ENCODE measurements around the gene SLC5A10. TPM values are rescaled to one million over a fixed set of nuclear protein-coding genes. Genes with fewer than 3 reads are reported as not detected.

Gene SLC5A10
- total RNA-seq, 4 donors from 2014 or later: 0.31 to 1.5 (median 0.94) TPM

DNA sequence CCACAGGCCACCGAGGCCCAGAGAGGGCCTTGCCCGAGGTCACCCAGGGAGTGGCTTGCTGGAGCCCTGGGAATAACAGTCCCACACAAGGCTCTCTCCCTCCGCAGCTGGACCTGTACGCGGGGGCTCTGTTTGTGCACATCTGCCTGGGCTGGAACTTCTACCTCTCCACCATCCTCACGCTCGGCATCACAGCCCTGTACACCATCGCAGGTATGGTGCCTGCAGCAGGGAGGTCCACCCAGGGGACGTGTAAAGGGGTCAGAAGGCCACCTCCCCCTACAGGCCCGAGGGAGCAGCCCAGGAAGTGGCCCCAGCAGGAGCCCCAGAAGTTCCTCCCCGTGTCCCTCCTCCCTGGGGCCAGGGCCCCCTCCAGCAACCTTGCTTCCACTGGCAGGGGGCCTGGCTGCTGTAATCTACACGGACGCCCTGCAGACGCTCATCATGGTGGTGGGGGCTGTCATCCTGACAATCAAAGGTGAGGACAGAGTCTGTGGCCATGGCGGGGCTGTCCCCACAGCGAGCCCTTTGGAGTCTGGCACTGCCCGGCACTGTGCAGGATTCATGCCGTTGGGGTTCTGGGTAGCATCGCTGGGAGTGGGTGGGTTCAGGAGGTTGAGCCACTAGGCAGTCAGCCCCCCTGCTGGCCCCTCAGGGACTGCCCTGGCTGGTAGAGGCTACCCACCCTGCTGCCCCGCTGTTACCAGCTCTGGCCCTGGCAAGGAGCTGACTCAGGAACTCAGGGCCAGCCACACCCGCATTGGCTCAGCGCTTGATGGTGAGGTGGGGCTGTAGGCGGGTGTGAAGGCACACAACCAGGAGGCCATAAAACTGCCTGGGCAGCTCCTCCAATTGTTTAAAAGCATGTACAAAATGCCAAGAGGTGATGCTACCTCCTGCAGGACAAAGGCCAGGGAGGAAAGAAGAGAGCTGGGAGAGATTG, 17.3 kb downstream of the SLC5A10 start:
- Histone ChIP-seq H3K27ac (no peak overlapping the region), H3K4me3 (no peak overlapping the region), H3K9me3 (no peaks in the 10 kb centered on the region), H3K36me3 (peaks cover 9% of the 10 kb centered on the region), H3K27me3 (no peaks in the 10 kb centered on the region), H3K4me1 (peaks cover 34% of the 10 kb centered on the region)
- 47% methylated on average over 12 of the region's 23 CpGs for WGBS
- TF ChIP-seq, protein P1, sequence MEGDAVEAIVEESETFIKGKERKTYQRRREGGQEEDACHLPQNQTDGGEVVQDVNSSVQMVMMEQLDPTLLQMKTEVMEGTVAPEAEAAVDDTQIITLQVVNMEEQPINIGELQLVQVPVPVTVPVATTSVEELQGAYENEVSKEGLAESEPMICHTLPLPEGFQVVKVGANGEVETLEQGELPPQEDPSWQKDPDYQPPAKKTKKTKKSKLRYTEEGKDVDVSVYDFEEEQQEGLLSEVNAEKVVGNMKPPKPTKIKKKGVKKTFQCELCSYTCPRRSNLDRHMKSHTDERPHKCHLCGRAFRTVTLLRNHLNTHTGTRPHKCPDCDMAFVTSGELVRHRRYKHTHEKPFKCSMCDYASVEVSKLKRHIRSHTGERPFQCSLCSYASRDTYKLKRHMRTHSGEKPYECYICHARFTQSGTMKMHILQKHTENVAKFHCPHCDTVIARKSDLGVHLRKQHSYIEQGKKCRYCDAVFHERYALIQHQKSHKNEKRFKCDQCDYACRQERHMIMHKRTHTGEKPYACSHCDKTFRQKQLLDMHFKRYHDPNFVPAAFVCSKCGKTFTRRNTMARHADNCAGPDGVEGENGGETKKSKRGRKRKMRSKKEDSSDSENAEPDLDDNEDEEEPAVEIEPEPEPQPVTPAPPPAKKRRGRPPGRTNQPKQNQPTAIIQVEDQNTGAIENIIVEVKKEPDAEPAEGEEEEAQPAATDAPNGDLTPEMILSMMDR (IDR thresholded peaks at IDR 0.05): no peak
- TF ChIP-seq POLR2AphosphoS5 (IDR thresholded peaks at IDR 0.05) (no peak), POLR2A (IDR thresholded peaks at IDR 0.05) (no peak), EP300 (IDR thresholded peaks at IDR 0.05) (no peak)
- DNase-seq (ENCODE audit: low spot score in 2 of 2): no peak

DNA sequence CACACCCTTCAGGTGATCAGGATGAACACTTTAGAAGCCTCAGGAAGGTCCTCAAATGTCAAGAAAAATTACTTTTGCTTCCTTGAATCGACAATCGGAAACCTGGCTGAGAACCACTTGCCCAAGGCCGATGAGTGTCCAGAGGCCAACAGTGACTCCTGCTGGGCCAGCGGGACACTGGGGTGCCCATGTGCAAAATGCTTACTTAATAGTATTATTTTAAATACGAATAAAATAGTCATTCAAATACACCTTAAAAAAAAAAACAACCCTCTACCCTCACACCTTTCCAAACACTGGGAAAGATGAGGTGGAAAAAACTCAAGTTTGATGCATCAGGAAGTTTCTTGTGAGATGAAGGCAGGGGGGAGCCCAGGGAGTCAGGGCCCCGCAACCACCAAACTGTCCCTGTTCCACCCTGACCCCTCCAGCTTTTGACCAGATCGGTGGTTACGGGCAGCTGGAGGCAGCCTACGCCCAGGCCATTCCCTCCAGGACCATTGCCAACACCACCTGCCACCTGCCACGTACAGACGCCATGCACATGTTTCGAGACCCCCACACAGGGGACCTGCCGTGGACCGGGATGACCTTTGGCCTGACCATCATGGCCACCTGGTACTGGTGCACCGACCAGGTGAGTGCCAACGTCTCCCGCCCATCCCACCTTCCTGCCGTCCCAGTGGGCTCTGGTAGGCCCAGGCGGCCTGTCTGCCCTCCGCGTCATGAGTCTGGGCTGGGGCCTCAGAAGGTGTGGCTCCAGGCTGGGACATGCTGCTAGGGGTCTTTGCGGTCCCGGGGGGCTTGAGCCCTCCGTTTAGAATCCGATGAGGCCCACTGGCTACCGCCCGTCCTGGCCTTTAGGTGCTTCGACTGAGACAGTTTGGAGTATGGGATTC, 18.9 kb downstream of the SLC5A10 start:
- H3K4me3 ChIP-seq: no peak overlapping the region
- H3K9me3 ChIP-seq: no peaks in the 10 kb centered on the region
- no peak for DNase-seq (ENCODE audit: low spot score in 2 of 2)
- H3K4me1 ChIP-seq: peaks cover 34% of the 10 kb centered on the region
- 81% methylated on average over 14 of the region's 28 CpGs for WGBS
- H3K27ac ChIP-seq: no peak overlapping the region
- no peaks in the 10 kb centered on the region for H3K27me3 ChIP-seq
- peaks cover 9% of the 10 kb centered on the region for H3K36me3 ChIP-seq
- TF ChIP-seq EP300 (IDR thresholded peaks at IDR 0.05): no peak
- no peak for TF ChIP-seq POLR2A (IDR thresholded peaks at IDR 0.05)
- TF ChIP-seq POLR2AphosphoS5 (IDR thresholded peaks at IDR 0.05): no peak
- TF ChIP-seq, protein P1 (IDR thresholded peaks at IDR 0.05): no peak

DNA sequence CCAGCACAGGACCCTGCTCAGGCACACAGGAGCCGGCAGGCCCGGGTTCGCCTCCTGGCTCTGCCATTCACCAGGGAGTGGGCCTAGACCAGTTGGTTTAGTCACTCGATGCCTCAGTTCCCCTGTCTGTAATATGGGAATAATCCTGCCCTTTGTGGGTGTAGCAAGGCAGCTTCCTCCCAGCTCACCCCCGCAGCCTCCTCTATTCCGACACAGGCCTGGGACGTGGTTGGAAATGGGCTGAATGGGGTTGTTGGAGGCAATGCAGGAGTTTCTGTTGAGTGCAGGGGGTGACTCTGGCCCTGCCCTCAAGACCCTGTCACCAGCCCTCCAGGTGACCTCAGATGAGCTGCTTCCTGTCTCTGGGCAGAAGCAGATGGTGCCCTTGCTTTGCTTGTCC, 19.8 kb downstream of the SLC5A10 start:
- no peak overlapping the region for H3K27ac ChIP-seq
- no peaks in the 10 kb centered on the region for H3K27me3 ChIP-seq
- H3K9me3 ChIP-seq: no peaks in the 10 kb centered on the region
- TF ChIP-seq POLR2AphosphoS5 (IDR thresholded peaks at IDR 0.05): no peak
- no peak for TF ChIP-seq POLR2A (IDR thresholded peaks at IDR 0.05)
- TF ChIP-seq, protein P1 (IDR thresholded peaks at IDR 0.05): no peak
- TF ChIP-seq EP300 (IDR thresholded peaks at IDR 0.05): no peak
- H3K4me3 ChIP-seq: no peak overlapping the region
- peaks cover 13% of the 10 kb centered on the region for H3K36me3 ChIP-seq
- peaks cover 34% of the 10 kb centered on the region for H3K4me1 ChIP-seq
- WGBS: 94% methylated on average over 4 of the region's 7 CpGs
- no peak for DNase-seq (ENCODE audit: low spot score in 2 of 2)

DNA sequence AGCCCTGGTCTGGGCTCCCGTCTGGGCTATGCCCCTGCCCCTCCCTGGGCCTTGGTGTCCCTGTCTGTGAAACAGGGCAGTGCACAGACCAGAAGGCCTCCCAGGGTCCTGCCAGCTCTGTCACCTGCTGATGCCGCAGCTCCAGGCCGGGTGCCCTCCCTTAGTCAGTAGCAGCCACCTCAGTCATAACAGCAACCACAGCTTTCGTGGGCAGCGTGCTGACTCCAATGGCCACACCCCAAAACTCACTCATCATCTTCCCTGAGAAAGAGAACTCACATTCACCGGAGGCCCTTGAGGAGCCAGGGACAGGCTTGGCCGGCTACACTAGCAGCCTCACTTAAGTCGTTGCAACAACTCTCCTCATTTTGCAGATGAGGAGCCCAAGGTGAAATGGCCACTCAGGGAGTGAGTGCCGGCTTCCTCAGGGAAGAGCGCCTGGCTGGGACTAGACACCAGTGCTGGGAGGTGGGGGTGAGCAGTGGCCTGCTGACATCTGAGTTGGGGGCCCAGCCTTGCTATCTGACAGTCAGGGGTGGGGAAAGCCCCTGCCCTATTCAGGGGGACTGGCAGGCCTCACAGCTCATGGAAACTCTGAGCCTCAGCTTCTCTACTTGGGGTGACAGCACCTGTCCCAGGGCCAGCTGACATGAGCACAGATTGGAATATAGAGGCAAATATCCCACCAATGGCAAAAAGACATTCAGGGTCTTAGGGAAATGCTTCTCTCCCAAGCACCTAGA, 22.6 kb downstream of the SLC5A10 start:
- 84% methylated on average over 10 of the region's 10 CpGs for WGBS
- H3K27me3 ChIP-seq: no peaks in the 10 kb centered on the region
- peaks cover 34% of the 10 kb centered on the region for H3K36me3 ChIP-seq
- H3K27ac ChIP-seq: no peak overlapping the region
- H3K4me1 ChIP-seq: peaks cover 8% of the 10 kb centered on the region
- H3K9me3 ChIP-seq: no peaks in the 10 kb centered on the region
- TF ChIP-seq POLR2AphosphoS5 (IDR thresholded peaks at IDR 0.05) (no peak), EP300 (IDR thresholded peaks at IDR 0.05) (no peak), POLR2A (IDR thresholded peaks at IDR 0.05) (no peak)
- TF ChIP-seq, protein P1 (IDR thresholded peaks at IDR 0.05): no peak
- no peak for DNase-seq (ENCODE audit: low spot score in 2 of 2)
- no peak overlapping the region for H3K4me3 ChIP-seq
